RWPE1 (cell line): Measurements from ENCODE around the gene RNF220.

ENCODE experiments used
- CTCF ChIA-PET: fragments of 350-600 bp; sonication (Branson Sonifier 250); formaldehyde crosslinking; extraction: SDS; loops from one replicate; lab custom pipeline; 2021; lab: Yijun Ruan, JAX
- POLR2A ChIA-PET: fragments of 400-600 bp; formaldehyde crosslinking; extraction: SDS; loops from one replicate; lab custom pipeline; 2020; ENCODE audit warnings: antibody characterized with exemption; ENCODE audit not compliant: low non-redundant PET; lab: Yijun Ruan, JAX
- DNase-seq: peaks from one replicate; pipeline ENCODE4 v3.0.0; 2012; ENCODE audit warnings: low spot score
- H3K27ac ChIP-seq: fragments of 450-650 bp; 2 replicates; pipeline ENCODE4 v1.5.1; 2017
- CTCF ChIP-seq: fragments of 450-650 bp; conservative IDR thresholded peaks from 2 replicates; pipeline ENCODE4 v1.5.1; 2017; ENCODE audit warnings: low read depth, mild to moderate bottlenecking

Gene RNF220

DNA sequence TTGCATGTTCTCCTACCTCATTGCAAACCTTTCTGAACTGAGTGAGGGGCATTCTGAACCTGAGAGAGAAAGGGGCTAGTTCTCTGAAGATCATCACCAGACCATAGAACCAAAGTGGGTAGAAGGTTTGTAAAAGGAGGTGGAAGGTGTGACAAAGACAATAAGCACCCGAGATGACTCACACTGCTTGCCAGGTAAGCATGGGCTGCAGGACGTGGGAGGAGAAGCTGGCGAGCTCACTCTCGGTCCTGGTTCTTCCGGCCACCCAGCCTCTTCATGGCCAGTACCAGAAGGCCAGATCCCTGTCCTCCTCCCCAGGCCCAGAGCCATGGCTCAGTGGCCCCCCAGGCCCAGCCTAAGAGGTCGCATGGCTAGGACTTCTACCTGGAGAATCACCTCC lies 140.9 kb downstream of the RNF220 start:
- CTCF ChIA-PET: interaction anchor here (0.6 to 1.0 kb wide), 2 partner anchors 49 to 145 kb away, joined by 3 to 4 read pairs; no protein-coding TSS in a partner anchor
- DNase-seq: peak; percentile 87
- no peak for TF ChIP-seq CTCF
- no peak overlapping the region for H3K27ac ChIP-seq
- POLR2A ChIA-PET: no interaction called here

GRCh38 chr1:44546403-44547053 lies 141.5 kb downstream of the RNF220 start:
- TF ChIP-seq CTCF: no peak
- H3K27ac ChIP-seq: no peak overlapping the region
- ChIA-PET POLR2A (no interaction called here), CTCF (interaction anchor here (0.6 to 1.0 kb wide), 2 partner anchors 48 to 144 kb away, joined by 3 to 4 read pairs; no protein-coding TSS in a partner anchor)
- no peak for DNase-seq

DNA sequence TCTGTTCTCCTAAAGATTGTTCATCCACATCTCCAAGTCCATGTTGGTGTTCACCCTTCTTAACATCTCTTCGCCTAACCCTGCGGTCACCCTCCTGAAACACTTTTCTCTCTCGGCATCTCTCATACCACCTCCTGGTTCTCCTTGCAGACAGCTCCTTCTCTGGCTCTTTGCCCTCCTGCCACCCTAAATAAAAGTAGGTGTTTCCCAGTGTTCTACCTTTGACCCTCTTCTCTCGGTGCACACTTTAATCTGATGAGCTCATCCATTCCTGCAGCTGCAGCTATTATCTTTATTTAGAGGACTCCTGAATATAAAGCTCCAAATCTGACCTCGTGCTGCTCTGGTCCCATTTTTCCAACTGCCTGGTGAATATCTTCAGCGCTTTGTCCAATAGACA lies 142.3 kb downstream of the RNF220 start:
- no peak for TF ChIP-seq CTCF
- H3K27ac ChIP-seq: no peak overlapping the region
- ChIA-PET CTCF (interaction anchor here (0.6 kb wide), 1 partner anchor 209 kb away, joined by 3 read pairs; no protein-coding TSS in a partner anchor), POLR2A (no interaction called here)
- DNase-seq: no peak

DNA sequence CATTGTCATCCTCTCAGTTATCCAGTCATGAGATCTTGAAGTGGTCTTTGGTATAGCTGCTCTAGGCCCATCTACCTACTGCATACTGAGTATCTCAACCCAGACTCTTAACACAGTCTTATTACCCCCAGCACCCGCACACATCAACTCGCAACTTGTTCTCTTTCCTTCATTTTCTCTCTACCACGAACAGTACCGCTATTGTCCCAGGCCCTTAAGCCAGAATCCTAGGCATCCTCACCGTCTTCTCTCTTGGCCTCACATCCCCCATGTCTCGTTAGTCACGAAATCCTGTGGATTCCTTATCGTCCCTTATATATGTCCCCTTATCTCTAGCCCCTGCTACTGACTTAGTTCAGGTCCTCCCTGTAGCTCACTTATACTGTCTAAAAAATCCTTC lies 142.8 kb downstream of the RNF220 start:
- no peak for TF ChIP-seq CTCF
- CTCF ChIA-PET: no interaction called here
- POLR2A ChIA-PET: no interaction called here

DNA sequence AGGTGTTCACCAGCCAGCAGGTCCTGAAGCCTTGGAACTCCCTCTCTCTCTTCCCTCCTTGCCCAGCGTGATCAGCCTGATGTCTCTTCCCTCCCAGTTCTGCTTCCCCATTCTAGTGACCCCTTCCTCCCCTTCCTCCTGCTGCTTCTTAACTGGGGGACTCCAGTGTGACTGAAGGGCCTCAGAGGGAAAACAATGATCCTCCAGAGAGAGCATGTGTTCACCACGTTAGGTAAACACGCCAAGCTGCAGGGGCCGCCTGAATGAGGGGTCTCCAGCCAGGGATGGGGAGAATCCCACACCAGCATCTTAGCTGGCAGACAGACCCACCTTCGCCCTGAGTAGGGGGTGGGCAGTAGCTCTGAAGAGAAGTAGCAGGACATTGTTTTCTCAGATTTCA lies 144.5 kb downstream of the RNF220 start:
- ChIA-PET POLR2A (no interaction called here), CTCF (interaction anchor here (0.6 kb wide), 1 partner anchor 71 kb away, joined by 3 read pairs; no protein-coding TSS in a partner anchor)
- H3K27ac ChIP-seq: no peak overlapping the region
- TF ChIP-seq CTCF: no peak
- no peak for DNase-seq

More for the DNA sequence above, 142.8 kb downstream of the RNF220 start:
- no peak for DNase-seq
- no peak overlapping the region for H3K27ac ChIP-seq

- TF ChIP-seq CTCF: no peak
- no peak for DNase-seq
- no peak overlapping the region for H3K27ac ChIP-seq
- POLR2A ChIA-PET: no interaction called here
- CTCF ChIA-PET: interaction anchor here (1.3 kb wide), 1 partner anchor 10 kb away, joined by 3 read pairs; no protein-coding TSS in a partner anchor
These were observed 148.2 kb downstream of the RNF220 start for GRCh38 chr1:44553127-44553758.
